OCI-M2 (cell line): ENCODE data around the gene SEC63.
"Not testable (repeated sequence)": the region's sequence is repeated elsewhere in the genome, so short reads cannot be mapped to it uniquely, and the experiment has no call there.

Experiments
- DNase-seq: peaks from one replicate; lab custom pipeline; 2025; ENCODE audit not compliant: unreplicated experiment; lab: John Stamatoyannopoulos, UW

The SEC63 gene

DNA sequence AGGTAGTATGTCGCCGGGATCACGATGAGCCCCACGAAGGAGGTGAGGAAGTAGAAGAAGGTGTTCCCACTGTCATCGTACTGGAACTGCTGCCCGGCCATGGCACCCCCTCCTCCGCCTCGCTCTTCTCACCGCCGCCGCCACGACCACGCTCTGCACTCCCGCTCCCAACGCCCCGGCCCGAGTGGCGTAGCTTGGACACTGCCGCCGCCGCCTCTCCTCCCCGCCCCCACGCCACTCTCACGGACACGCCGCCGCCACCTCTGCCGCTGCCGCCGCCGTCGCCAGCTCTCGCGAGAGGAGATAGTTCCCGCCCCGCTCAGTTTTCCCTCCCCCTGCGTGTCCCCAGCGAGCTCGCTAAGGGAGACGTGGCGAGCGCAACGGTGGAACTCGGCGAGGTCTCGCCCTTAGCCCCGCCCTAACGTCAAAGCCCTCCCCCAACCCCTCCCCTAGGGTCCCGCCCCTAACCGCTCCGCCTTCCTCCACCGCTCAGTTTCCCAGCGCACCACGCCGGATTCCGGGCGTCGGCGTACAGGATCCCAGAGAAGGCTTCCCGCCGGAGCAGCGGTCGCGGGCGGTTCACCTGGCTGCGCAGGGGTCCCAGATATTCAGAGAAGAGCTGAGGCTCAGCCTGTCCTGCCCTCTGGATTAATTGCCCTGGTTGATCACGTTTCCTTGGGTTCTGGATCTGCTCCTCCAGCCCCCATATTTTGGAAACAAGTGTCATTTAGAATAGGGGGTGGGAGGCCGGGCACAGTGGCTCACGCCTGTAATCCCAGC lies at the start of gene SEC63:
Gene SEC63, minus strand, starts transcription at position 300 of the 780 bp plus-strand sequence. Its CDS starts 199 bp downstream, at position 101.
- peak; percentile 80 for DNase-seq

- DNase-seq: no peak
These were observed 48.0 kb upstream of the SEC63 start for GRCh38 chr6:108005961-108006360.

- no peak for DNase-seq
These were observed 46.9 kb upstream of the SEC63 start for GRCh38 chr6:108004861-108005260.

GRCh38 chr6:108002365-108003221 lies 44.6 kb upstream of the SEC63 start:
- DNase-seq: no peak

- no peak for DNase-seq
These were observed 43.8 kb upstream of the SEC63 start for GRCh38 chr6:108001696-108002231.

- DNase-seq: not testable (repeated sequence)
These were observed 42.3 kb upstream of the SEC63 start for GRCh38 chr6:108000259-108000658.

GRCh38 chr6:107999341-107999740 lies 41.3 kb upstream of the SEC63 start:
- no peak for DNase-seq

GRCh38 chr6:107991772-107992550 lies 34.0 kb upstream of the SEC63 start:
- no peak for DNase-seq

GRCh38 chr6:107991061-107991460 lies 33.1 kb upstream of the SEC63 start:
- no peak for DNase-seq

DNA sequence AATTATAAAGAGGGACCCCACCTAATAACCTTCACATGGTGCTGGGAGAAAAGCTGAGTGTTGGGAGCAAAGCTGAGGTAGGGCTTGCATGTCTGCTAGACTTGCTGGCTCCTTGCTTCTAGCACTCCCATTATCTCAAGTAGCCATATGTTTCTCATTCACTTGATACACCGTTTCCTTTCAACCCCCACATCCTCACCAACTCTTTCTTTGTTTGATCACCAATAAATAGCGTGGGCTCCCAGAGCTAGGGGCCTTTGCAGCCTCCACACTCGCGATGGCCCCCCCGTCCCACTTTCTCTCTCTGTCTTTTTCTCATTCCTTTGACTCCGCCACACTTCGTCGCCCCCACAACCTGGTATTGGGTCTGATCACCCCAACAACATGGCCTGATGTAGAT lies 32.6 kb upstream of the SEC63 start:
- DNase-seq: not testable (repeated sequence)

GRCh38 chr6:107989166-107990094 lies 31.4 kb upstream of the SEC63 start:
- no peak for DNase-seq

DNA sequence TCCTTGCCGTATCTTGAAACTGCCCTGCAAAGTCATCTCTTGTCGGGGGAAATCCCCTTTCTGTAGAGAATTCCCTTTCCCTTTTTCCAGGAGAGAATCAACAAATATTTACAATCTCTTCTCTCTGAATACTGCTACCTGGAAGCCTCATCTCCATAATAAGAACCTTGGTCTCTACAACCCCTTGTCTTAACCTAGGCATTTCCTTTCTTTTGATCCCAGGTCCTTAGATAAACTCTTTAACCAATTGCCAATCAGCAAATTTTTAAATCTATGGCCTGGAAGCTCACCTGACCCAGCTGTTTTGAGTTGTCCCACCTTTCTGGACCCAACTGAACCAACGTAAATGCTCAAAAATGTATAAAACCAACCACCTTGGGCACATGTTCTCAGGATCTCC lies 30.6 kb upstream of the SEC63 start:
- DNase-seq: no peak

DNA sequence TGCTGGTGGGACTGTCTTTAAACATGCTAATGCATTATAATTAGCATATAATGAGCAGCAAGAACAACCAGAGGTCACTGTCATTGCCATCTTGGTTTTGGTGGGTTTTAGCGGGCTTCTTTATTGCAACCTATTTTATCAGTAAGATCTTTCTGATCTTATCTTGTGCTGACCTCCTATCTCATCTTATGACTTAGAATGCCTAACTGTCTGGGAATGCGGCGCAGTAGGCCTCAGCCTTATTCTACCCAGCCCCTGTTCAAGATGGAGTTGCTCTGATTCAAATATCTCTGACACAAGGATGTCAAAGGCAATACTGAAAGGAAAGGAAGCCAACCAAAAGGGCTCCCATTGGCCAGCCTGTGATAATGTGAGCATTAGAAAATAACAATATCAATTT lies 29.8 kb upstream of the SEC63 start:
- no peak for DNase-seq

- no peak for DNase-seq
These were observed 27.7 kb upstream of the SEC63 start for GRCh38 chr6:107985701-107986100.

- no peak for DNase-seq
These were observed 25.8 kb upstream of the SEC63 start for GRCh38 chr6:107983811-107984210.

- no peak for DNase-seq
These were observed 24.5 kb upstream of the SEC63 start for GRCh38 chr6:107982486-107982885.

- no peak for DNase-seq
These were observed 23.7 kb upstream of the SEC63 start for GRCh38 chr6:107981695-107982094.

DNA sequence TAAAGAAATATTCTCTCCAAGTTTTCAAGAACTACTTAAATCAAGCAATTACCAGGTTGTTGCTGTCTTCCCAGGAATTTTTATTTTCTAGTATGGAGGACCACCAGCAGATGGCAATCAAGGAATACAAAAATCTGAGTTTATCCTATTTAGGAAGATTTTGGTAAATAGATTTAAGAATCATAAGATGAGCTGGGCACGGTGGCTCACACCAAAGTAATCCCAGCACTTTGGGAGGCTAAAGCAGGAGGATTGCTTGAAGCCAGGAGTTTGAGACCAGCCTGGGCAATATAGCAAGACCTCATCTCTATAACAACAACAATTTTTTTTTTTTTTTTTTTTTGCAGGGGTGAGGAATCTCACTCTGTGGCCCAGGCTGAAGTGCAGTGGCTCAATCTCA lies 19.3 kb upstream of the SEC63 start:
- no peak for DNase-seq

GRCh38 chr6:107976155-107976783 lies 18.3 kb upstream of the SEC63 start:
- no peak for DNase-seq

DNA sequence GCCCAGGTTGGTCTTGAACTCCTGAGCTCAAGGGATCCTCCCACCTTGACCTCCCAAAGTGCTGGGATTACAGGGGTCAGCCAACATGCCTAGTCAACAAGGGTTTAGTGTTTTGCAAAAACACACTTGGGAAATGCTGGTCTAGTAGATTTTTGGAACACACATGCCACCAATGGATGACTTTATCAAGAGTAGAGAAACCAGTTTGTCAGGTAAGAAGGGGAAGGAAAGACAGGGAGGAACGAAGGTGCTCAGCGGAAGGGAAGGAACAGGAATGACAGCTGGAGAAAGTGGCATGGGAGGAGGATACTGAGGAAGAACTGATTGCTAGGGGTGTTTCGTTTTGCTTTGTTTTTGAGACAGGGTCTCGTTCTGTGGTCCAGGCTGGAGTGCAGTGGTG lies 15.6 kb upstream of the SEC63 start:
- no peak for DNase-seq
